Pancreas (tissue), 10 donors: Measurements from ENCODE around the gene DENND1A. TPM values are rescaled to one million over a fixed set of nuclear protein-coding genes. Genes with fewer than 3 reads are reported as not detected.

Experiments
- ATAC-seq, 4 donors: fragments of 200-7000 bp; cut with Tn5 transposase; one replicate each; pipeline versions ENCODE4 v1.8.0 to v1.9.1; 2020; ENCODE audit warnings: mild to moderate bottlenecking in 4 of 4, moderate library complexity in 4 of 4
- DNase-seq, 6 donors: peaks; one replicate each; pipeline ENCODE4 v3.0.0-alpha.2; 2020
- FAIRE-seq: peaks from 2 replicates; lab custom pipeline; 2012; peaks lifted over from hg19 to GRCh38; lab: Jason Lieb, UNC
- H3K27ac ChIP-seq, 4 donors: fragments of 200-600 bp; sonication (generic); 1 replicate in 3 of 4; 2 replicates in 1 of 4; pipeline versions ENCODE4 v1.5.0 to v1.8.0; 2020
- H3K27me3 ChIP-seq, 4 donors: fragments of 200-600 bp; one replicate each; pipeline ENCODE4 v1.8.0; 2021
- H3K36me3 ChIP-seq, 3 donors: fragments of 200-600 bp; sonication (generic) in 1 of 3; one replicate each; pipeline versions ENCODE4 v1.5.0 to v1.8.0; 2020 to 2021
- H3K4me1 ChIP-seq, 3 donors: fragments of 200-600 bp; one replicate each; pipeline ENCODE4 v1.8.0; 2021
- H3K4me3 ChIP-seq, 4 donors: fragments of 200-600 bp; sonication (generic) in 2 of 4; one replicate each; pipeline versions ENCODE4 v1.5.0 to v1.8.0; 2020 to 2021
- H3K9me3 ChIP-seq, 4 donors: fragments of 200-600 bp; one replicate each; pipeline ENCODE4 v1.8.0; 2021
- WGBS, 2 donors: extraction: QIAGEN DNeasy Blood & Tissue Kit; methylation state at CpG; one replicate each; pipeline ENCODE4 v1.1.7; 2013; 5-methylcytosine and 5-hydroxymethylcytosine counted together
- intact Hi-C, 3 donors: fragments of 100-400 bp; cut with DNase I; formaldehyde crosslinking; loops; one replicate each; pipeline versions ENCODE4 v1.11.1 to v1.14.2; 2022
- polyA plus RNA-seq, 2 donors: library from polyadenylated mRNA; stranded (reverse); fragments of 200-250 nt; gene quantifications; one replicate each; pipeline ENCODE4 v1.2.3, GENCODE V29; 2013
- total RNA-seq, 6 donors: library from RNA; stranded (reverse); fragmentation: NEBNext Ultra II Directional in 4 of 6; extraction: Animal tissue kit (Norgen Biotek cat#: 25700) in 4 of 6; gene quantifications; one replicate each; pipeline versions ENCODE4 v1.2.1 to v1.2.4, GENCODE V29; 2021 to 2023
- TF ChIP-seq, protein P1 (sequence below), 4 donors: fragments of 200-600 bp; sonication (generic) in 3 of 4; IDR thresholded peaks; one replicate each; pipeline versions ENCODE4 v1.5.0 to v1.8.0; 2021; ENCODE audit warnings: antibody characterized with exemption in 4 of 4
- donor health status: healthy with polysubstance abuse.
- donor health status: DM: no; HTN: no; CAD: no; lungs with moderate emphysema.
- donor health status: DM: no; HTN: no; CAD: no.
- donor health status: control.
- donor health status: control.
- donor health status: Bipolar disorder and iron deficiency.
- donor health status: DM: yes; HTN: yes; CAD: no.
- donor health status: DM: no; HTN: no; CAD: no.
- donor health status: DM: no; HTN: no; CAD: no.
- donor health status: DM: yes; HTN: yes; CAD: no.

The DENND1A gene
- total and polyA plus RNA-seq, 8 donors: 4.5 to 8.3 (median 5.6) TPM

DNA sequence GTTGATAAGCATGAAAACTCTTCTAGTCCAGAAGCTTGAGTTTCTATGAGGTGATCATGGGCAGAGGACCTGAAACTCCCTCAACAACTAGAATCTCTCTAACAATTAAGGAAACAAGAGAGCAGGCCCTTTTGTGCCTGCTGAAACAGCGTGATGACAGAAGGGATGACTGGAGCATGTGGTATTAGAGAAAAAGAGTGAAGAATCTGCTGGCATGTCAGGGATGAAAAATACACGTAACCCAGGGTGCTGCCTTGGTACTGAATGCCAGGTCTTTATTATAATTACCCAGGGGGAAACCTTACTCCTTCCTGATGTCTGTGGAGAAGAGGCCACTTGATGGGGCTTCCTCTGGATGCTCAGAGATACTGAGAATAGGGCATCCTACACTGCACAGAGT lies 406.1 kb downstream of the DENND1A start:
- TF ChIP-seq, protein P1, sequence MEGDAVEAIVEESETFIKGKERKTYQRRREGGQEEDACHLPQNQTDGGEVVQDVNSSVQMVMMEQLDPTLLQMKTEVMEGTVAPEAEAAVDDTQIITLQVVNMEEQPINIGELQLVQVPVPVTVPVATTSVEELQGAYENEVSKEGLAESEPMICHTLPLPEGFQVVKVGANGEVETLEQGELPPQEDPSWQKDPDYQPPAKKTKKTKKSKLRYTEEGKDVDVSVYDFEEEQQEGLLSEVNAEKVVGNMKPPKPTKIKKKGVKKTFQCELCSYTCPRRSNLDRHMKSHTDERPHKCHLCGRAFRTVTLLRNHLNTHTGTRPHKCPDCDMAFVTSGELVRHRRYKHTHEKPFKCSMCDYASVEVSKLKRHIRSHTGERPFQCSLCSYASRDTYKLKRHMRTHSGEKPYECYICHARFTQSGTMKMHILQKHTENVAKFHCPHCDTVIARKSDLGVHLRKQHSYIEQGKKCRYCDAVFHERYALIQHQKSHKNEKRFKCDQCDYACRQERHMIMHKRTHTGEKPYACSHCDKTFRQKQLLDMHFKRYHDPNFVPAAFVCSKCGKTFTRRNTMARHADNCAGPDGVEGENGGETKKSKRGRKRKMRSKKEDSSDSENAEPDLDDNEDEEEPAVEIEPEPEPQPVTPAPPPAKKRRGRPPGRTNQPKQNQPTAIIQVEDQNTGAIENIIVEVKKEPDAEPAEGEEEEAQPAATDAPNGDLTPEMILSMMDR (IDR thresholded peaks at IDR 0.05): no peak
- WGBS, 2 donors: 95% methylated on average over 2 of the region's 2 CpGs
- ATAC-seq (no peak), DNase-seq (no peak), FAIRE-seq (no peak)
- no peaks in the 10 kb centered on the region for H3K27me3 ChIP-seq
- intact Hi-C loops: no loop called here
- no peak overlapping the region for H3K27ac ChIP-seq
- H3K4me3 ChIP-seq: no peak overlapping the region
- no peaks in the 10 kb centered on the region for H3K4me1 ChIP-seq
- no peaks in the 10 kb centered on the region for H3K9me3 ChIP-seq
- H3K36me3 ChIP-seq: no peaks in the 10 kb centered on the region

DNA sequence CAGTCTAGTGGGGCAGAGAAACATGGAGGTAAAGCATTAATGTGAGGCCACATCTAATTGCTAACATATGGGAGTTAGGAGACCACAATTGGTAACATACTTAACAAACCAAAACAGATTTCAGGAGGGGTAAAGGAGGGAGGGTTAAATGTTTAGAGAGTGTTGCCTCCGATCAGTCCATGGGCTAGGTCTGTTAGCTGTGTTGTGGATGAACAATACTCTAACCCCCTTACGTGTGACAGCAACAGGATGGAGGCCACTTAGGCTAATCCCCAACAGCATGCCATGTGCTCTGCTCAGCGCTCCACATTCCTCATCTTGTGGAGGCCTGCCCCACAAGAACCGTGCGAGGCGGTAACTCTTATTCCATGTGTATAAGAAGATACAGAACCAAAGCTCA lies 406.9 kb downstream of the DENND1A start:
- H3K4me3 ChIP-seq: no peak overlapping the region
- no peaks in the 10 kb centered on the region for H3K4me1 ChIP-seq
- 95 to 96% methylated on average over 6 of the region's 6 CpGs for WGBS, 2 donors
- ATAC-seq (no peak), FAIRE-seq (no peak), DNase-seq (no peak)
- intact Hi-C loops: no loop called here
- no peaks in the 10 kb centered on the region for H3K9me3 ChIP-seq
- no peak overlapping the region for H3K27ac ChIP-seq
- TF ChIP-seq, protein P1 (IDR thresholded peaks at IDR 0.05): no peak
- H3K27me3 ChIP-seq: no peaks in the 10 kb centered on the region
- no peaks in the 10 kb centered on the region for H3K36me3 ChIP-seq

DNA sequence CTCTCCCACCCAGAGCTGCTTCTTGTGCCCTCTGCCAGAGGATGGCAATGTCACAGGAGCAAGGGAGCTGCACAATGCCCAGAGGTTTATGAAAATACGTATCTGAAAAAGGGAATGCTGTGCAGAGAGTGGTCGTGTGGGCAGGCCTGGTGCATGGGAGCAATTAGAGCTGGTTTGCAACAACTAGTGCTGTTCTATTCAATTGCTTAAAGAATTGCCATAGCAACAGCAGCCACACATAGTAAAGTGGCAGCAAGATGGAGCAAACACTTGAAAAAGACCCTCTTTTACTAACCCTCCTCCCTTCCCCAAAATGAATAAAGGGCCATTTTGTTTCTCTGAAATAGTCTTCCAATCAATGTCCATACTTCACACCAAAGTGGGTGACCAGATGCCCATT lies 407.7 kb downstream of the DENND1A start:
- no peaks in the 10 kb centered on the region for H3K36me3 ChIP-seq
- no peaks in the 10 kb centered on the region for H3K27me3 ChIP-seq
- intact Hi-C loops: no loop called here
- H3K9me3 ChIP-seq: no peaks in the 10 kb centered on the region
- H3K4me1 ChIP-seq: peaks cover 0 to 4% (median 0%) of the 10 kb centered on the region in 3 donors
- TF ChIP-seq, protein P1 (IDR thresholded peaks at IDR 0.05): no peak
- no peak for ATAC-seq
- WGBS, 2 donors: 84 to 89% methylated on average over 2 of the region's 2 CpGs
- no peak for FAIRE-seq
- H3K4me3 ChIP-seq: no peak overlapping the region
- no peak overlapping the region for H3K27ac ChIP-seq
- no peak for DNase-seq

DNA sequence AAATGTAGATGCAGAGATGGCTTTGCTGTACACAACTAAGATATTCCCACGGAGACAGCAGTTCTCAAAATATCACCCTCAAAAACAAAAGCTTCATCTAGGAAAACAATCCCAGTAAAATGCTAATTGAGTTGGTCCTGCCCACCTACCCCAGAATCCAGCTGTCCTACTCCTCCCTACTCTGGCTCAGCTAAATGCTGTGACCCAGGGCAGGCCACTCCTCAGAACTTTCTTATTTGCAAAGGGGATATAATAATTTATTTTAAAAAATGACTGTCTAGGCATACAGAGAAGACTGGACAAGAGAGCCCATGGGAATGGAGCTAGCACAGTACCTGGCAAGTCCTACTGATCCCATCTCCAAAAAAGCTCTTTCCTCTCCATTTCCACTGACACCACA lies 411.6 kb downstream of the DENND1A start:
- no peaks in the 10 kb centered on the region for H3K36me3 ChIP-seq
- H3K4me3 ChIP-seq: no peak overlapping the region
- H3K4me1 ChIP-seq: peaks cover 0 to 4% (median 0%) of the 10 kb centered on the region in 3 donors
- H3K9me3 ChIP-seq: no peaks in the 10 kb centered on the region
- TF ChIP-seq, protein P1 (IDR thresholded peaks at IDR 0.05): no peak
- FAIRE-seq: no peak
- WGBS, 2 donors: 52 to 54% methylated on average over 1 of the region's 1 CpG
- no peak for ATAC-seq
- DNase-seq: no peak
- no peak overlapping the region for H3K27ac ChIP-seq
- no peaks in the 10 kb centered on the region for H3K27me3 ChIP-seq
- intact Hi-C loops: no loop called here

DNA sequence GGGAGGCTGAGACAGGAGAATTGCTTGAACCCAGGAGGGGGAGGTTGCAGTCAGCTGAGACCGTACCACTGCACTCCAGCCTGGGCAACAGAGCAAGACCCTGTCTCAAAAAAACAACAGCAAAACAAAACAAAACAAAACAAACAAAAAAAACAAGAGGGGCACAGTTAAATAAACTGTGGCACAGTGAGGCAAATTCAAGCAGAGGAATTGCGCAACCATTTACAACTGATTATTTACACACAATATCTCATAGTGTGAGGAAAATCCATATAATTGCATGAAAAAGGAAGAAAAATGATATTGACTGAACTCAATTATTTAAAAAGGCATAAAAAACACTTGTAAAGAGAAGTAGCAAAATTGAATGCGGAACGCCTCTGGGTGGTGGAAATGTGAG lies 412.4 kb downstream of the DENND1A start:
- no peak overlapping the region for H3K4me3 ChIP-seq
- H3K27ac ChIP-seq: no peak overlapping the region
- ATAC-seq (no peak), FAIRE-seq (no peak), DNase-seq (no peak)
- no peaks in the 10 kb centered on the region for H3K9me3 ChIP-seq
- WGBS, 2 donors: 79 to 88% methylated on average over 4 of the region's 4 CpGs
- TF ChIP-seq, protein P1 (IDR thresholded peaks at IDR 0.05): no peak
- no peaks in the 10 kb centered on the region for H3K27me3 ChIP-seq
- peaks cover 0 to 4% (median 0%) of the 10 kb centered on the region in 3 donors for H3K4me1 ChIP-seq
- H3K36me3 ChIP-seq: no peaks in the 10 kb centered on the region
- intact Hi-C loops: no loop called here
